VCaP (cell line): Measurements from ENCODE around the gene TMEM203.

Experiments
- H3K27ac ChIP-seq: fragments of 450-650 bp; 2 replicates; pipeline ENCODE4 v1.5.1; 2017
- CTCF ChIP-seq: fragments of 450-650 bp; conservative IDR thresholded peaks from 2 replicates; pipeline ENCODE4 v1.5.1; 2017; ENCODE audit warnings: mild to moderate bottlenecking, moderate library complexity

The TMEM203 gene

GRCh38 chr9:137158625-137159024 lies 46.8 kb downstream of the TMEM203 start:
- no peak for TF ChIP-seq CTCF
- no peak overlapping the region for H3K27ac ChIP-seq

- no peak overlapping the region for H3K27ac ChIP-seq
These were observed 47.6 kb downstream of the TMEM203 start for GRCh38 chr9:137157618-137158415.

GRCh38 chr9:137156567-137157375 lies 48.7 kb downstream of the TMEM203 start:
- H3K27ac ChIP-seq: no peak overlapping the region
- TF ChIP-seq CTCF: no peak

More at GRCh38 chr9:137157618-137158415, 47.6 kb downstream of the TMEM203 start:
- no peak for TF ChIP-seq CTCF
